Motor neuron (in vitro differentiated cells): ENCODE results near the gene FOXO3. TPM values are rescaled to one million over a fixed set of nuclear protein-coding genes. Genes with fewer than 3 reads are reported as not detected.

Experiments used
- ATAC-seq, 8 experiments: fragments of 200-7000 bp; cut with Tn5 transposase; replicated peaks in 6 of 8; 2 replicates each; pipeline ENCODE4 v1.8.0; 2021; ENCODE audit warnings: mild to moderate bottlenecking in 8 of 8, moderate library complexity in 8 of 8
- H3K27ac ChIP-seq, 2 donors: fragments of 250-450 bp; sonication (Bioruptor Pico); 2 replicates each; pipeline ENCODE4 v1.9.0; 2021; ENCODE audit warnings: antibody characterized with exemption in 2 of 2, mild to moderate bottlenecking in 2 of 2, moderate library complexity in 1 of 2
- H3K4me1 ChIP-seq, 2 donors: fragments of 250-450 bp; sonication (Bioruptor Pico); replicated peaks in 1 of 2; 2 replicates each; pipeline ENCODE4 v1.6.1; 2021; ENCODE audit warnings: antibody characterized with exemption in 2 of 2, mild to moderate bottlenecking in 2 of 2, moderate library complexity in 1 of 2
- H3K4me3 ChIP-seq, 5 donors: fragments of 250-450 bp; sonication (Bioruptor Pico); 2 replicates each; pipeline ENCODE4 v1.9.0; 2021; ENCODE audit warnings: antibody characterized with exemption in 5 of 5, mild to moderate bottlenecking in 5 of 5, moderate library complexity in 4 of 5
- WGBS, 10 experiments: fragments of 450-650 bp; shearing (Covaris generic); methylation state at CpG; one replicate each; pipeline ENCODE4 v1.0.0; 2022; 5-methylcytosine and 5-hydroxymethylcytosine counted together
- in situ Hi-C, 9 experiments: fragments of 400-800 bp; cut with MboI; loops; one replicate each; pipeline ENCODE4 v1.15.0; 2021; ENCODE audit warnings: low sequenced_read_pairs in 9 of 9, low pct_unique_long_range_greater_than_20kb in 2 of 9; ENCODE audit not compliant: unreplicated experiment in 9 of 9
- total RNA-seq, 8 experiments: library from RNA; unstranded; fragments of 300-600 nt; gene quantifications; 2 replicates each; pipeline versions ENCODE4 v1.2.3 to v1.2.4, GENCODE V29; 2022

Gene FOXO3
- total RNA-seq, 8 experiments from 2014 or later = 11.0 to 71.0 (median 20.8) TPM

GRCh38 chr6:108698593-108699289, 138.0 kb downstream of the FOXO3 start:
- in situ Hi-C loops = no loop called here
- Histone ChIP-seq H3K4me3 (no peak overlapping the region), H3K27ac (no peak overlapping the region), H3K4me1 (peaks cover 8 to 11% of the 10 kb centered on the region in 2 donors)
- 79 to 100% (median 89%) methylated on average over 1 to 9 of the region's 11 CpGs; no CpG with 5 or more reads in 1 of the 10 experiments for WGBS, 10 experiments
- no peak for ATAC-seq

- H3K27ac ChIP-seq = peak overlapping the region; percentile 53 to 70
- in situ Hi-C loops = no loop called here
- WGBS, 10 experiments = 47 to 75% (median 66%) methylated on average over 3 to 14 of the region's 17 CpGs; no CpG with 5 or more reads in 5 of the 10 experiments
- H3K4me3 ChIP-seq = no peak overlapping the region
- peak in 7 of 8 experiments; percentile 35 to 93 (median 46) for ATAC-seq
- H3K4me1 ChIP-seq = peaks cover 8 to 11% of the 10 kb centered on the region in 2 donors
Measured at GRCh38 chr6:108699290-108700041, 138.7 kb downstream of the FOXO3 start.

DNA sequence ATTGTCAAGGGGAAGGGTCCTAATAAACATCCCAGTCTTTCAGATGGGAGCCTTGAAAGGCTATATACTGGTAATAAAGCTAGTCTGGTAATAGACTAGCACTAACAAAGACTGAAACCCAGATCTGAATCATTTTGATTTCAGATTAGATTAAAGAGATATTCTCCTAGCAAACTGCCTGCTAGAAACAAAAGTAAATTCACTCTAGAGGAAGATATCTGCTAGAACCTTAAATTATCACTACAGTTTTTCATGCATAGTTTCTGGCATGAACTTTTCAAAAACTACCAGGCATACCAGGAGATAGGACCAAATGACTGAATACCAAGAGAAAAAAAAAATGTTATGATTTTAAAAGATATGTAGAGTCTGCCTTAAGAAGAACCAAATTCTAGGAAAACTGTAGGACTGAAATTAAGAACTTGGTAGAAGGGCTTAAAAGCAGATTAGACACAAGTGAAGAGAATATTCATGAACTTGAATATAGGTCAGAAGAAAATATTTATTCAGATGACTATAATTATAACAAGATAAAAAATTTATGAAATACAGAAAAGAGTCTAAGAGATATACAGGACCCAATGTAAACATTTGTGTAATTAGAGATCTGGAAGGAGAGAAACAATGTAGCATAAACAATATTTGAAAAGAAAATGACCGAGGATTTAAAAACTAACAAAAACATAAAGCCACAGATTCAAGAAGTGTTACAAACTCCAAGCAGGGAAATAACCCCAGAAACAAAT, 141.6 kb downstream of the FOXO3 start:
- ATAC-seq = no peak
- Histone ChIP-seq H3K27ac (no peak overlapping the region), H3K4me3 (no peak overlapping the region), H3K4me1 (peaks cover 8 to 11% of the 10 kb centered on the region in 2 donors)
- WGBS, 10 experiments = 36 to 100% (median 93%) methylated on average over 1 of the region's 1 CpG; no CpG with 5 or more reads in 2 of the 10 experiments
- in situ Hi-C loops = no loop called here

DNA sequence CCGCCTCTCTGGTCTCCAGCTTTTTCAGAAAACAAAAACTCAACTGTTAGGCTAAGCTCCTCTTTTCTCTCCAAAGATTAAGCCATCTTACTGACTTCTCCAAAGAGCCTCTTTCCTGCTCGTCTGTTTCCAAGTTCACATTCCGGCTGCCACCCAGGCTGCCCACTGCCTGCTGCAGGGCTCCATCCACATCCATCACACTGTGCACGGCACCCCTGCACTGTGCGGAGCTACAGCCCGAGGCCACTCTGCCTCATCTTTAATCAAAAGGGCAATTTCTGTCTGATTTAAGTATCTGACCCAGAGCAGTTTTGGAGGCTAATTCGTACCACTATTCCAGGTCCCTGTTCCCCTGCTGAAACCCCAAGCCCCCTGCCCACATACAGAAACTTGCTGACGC, 145.9 kb downstream of the FOXO3 start:
- Histone ChIP-seq H3K27ac (no peak overlapping the region), H3K4me1 (peaks cover 0 to 7% of the 10 kb centered on the region in 2 donors), H3K4me3 (no peak overlapping the region)
- 60 to 100% (median 79%) methylated on average over 1 to 7 of the region's 8 CpGs for WGBS, 10 experiments
- peak in 1 of 8 experiments; percentile 56 for ATAC-seq
- in situ Hi-C loops = no loop called here

DNA sequence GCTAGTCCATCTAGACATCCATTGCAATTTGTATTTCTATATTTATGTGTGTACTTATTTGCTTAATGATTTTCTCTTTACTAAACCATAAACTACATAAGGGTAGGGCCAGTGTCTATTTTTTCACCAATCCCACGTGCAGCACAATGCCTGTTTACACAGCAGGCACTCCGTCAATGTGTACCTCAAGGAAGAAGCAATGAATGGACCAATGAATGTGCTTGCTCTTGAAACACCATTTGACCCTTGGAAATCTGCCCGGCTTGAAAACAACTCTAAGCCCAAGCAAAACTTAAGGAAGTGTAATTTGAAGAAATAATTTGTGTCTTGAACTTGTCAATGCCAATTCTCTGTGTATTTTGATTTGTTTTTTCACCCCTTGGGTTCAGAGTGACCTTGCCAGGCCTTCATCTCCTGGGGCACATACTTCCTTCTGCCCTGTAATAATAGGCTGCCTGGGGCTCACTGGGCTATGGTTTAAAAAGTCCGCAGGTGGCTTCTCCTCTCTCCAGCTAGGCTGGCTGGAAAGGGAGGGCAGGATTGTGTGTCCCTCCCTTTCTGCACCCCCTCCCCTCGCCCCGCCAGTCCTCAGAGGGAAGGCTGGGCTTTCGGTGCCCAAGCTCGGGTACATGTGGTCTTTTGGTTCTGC, 146.7 kb downstream of the FOXO3 start:
- Histone ChIP-seq H3K4me1 (peaks cover 0 to 7% of the 10 kb centered on the region in 2 donors), H3K4me3 (no peak overlapping the region), H3K27ac (no peak overlapping the region)
- WGBS, 10 experiments = 24 to 88% (median 68%) methylated on average over 2 to 6 of the region's 8 CpGs; no CpG with 5 or more reads in 1 of the 10 experiments
- ATAC-seq = peak in 1 of 8 experiments; percentile 83
- in situ Hi-C loops = no loop called here

GRCh38 chr6:108710030-108710429, 149.3 kb downstream of the FOXO3 start:
- Histone ChIP-seq H3K27ac (no peak overlapping the region), H3K4me3 (no peak overlapping the region), H3K4me1 (peaks cover 0 to 7% of the 10 kb centered on the region in 2 donors)
- ATAC-seq = no peak
- WGBS, 10 experiments = 10 to 100% (median 85%) methylated on average over 1 to 4 of the region's 4 CpGs; no CpG with 5 or more reads in 4 of the 10 experiments
- in situ Hi-C loops = no loop called here

DNA sequence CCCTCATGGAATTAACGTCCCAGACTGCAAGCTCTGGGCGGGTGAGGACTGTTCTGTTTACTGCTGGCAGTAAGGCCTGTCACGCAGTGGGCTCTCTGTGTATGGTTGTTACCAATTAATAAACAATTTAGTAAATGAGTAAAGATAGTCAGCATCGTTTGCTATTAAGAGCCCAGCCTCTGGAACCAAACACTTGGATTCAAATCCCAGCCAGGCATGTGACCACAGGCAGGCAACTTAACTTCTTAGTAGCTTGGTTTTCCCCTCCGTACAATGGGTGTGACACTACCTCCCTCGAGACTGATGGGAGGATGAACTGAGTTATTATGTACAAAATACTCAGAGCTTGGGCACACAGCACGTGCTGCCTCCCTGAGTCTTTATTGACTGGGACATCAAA, 149.8 kb downstream of the FOXO3 start:
- no peak overlapping the region for H3K4me3 ChIP-seq
- H3K27ac ChIP-seq = no peak overlapping the region
- WGBS, 10 experiments = 29 to 93% (median 80%) methylated on average over 1 to 7 of the region's 7 CpGs; no CpG with 5 or more reads in 2 of the 10 experiments
- in situ Hi-C loops = no loop called here
- H3K4me1 ChIP-seq = peaks cover 0 to 7% of the 10 kb centered on the region in 2 donors
- no peak for ATAC-seq

- in situ Hi-C loops = no loop called here
- ATAC-seq = no peak
- Histone ChIP-seq H3K4me1 (peaks cover 0 to 7% of the 10 kb centered on the region in 2 donors), H3K4me3 (no peak overlapping the region), H3K27ac (no peak overlapping the region)
- WGBS, 10 experiments = 33 to 87% (median 57%) methylated on average over 2 to 4 of the region's 5 CpGs; no CpG with 5 or more reads in 6 of the 10 experiments
Measured at GRCh38 chr6:108711071-108711470, 150.4 kb downstream of the FOXO3 start.

DNA sequence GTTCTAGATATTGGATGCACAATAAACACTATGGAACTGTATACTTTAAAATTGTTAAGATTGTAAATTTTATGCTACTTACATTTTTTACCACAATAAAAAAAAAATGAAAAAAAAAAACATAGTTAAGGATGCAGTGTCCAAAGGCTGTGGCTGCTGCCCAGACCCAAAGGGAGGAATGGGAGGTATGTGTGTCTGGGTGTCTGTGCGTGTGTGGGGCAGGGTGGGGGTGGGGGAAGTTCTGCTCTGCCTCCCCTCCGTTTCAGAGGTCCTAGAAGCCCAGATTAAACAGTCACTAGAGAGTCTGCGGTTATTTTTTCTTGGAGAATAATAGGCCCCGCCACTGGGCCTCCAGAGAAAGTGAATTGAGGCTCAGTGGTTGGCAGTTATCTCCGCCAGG, 151.1 kb downstream of the FOXO3 start:
- no peak overlapping the region for H3K4me3 ChIP-seq
- whole genome bisulfite sequencing, 10 experiments = 78 to 100% (median 81%) methylated on average over 1 to 3 of the region's 5 CpGs; no CpG with 5 or more reads in 6 of the 10 experiments
- no peak overlapping the region for H3K27ac ChIP-seq
- in situ Hi-C loops = no loop called here
- H3K4me1 ChIP-seq = peaks cover 0 to 7% of the 10 kb centered on the region in 2 donors
- ATAC-seq = no peak

GRCh38 chr6:108712946-108713345, 152.2 kb downstream of the FOXO3 start:
- no peak for ATAC-seq
- H3K4me3 ChIP-seq = no peak overlapping the region
- peaks cover 0 to 3% of the 10 kb centered on the region in 2 donors for H3K4me1 ChIP-seq
- no peak overlapping the region for H3K27ac ChIP-seq
- 60 to 80% methylated on average over 1 of the region's 2 CpGs; no CpG with 5 or more reads in 8 of the 10 experiments for WGBS, 10 experiments
- in situ Hi-C loops = no loop called here

- Histone ChIP-seq H3K4me1 (no peaks in the 10 kb centered on the region), H3K4me3 (no peak overlapping the region), H3K27ac (no peak overlapping the region)
- 14 to 89% (median 72%) methylated on average over 1 to 5 of the region's 7 CpGs; no CpG with 5 or more reads in 1 of the 10 experiments for WGBS, 10 experiments
- ATAC-seq = peak in 1 of 8 experiments; percentile 43
- in situ Hi-C loops = no loop called here
Measured at GRCh38 chr6:108714101-108714765, 153.5 kb downstream of the FOXO3 start.

DNA sequence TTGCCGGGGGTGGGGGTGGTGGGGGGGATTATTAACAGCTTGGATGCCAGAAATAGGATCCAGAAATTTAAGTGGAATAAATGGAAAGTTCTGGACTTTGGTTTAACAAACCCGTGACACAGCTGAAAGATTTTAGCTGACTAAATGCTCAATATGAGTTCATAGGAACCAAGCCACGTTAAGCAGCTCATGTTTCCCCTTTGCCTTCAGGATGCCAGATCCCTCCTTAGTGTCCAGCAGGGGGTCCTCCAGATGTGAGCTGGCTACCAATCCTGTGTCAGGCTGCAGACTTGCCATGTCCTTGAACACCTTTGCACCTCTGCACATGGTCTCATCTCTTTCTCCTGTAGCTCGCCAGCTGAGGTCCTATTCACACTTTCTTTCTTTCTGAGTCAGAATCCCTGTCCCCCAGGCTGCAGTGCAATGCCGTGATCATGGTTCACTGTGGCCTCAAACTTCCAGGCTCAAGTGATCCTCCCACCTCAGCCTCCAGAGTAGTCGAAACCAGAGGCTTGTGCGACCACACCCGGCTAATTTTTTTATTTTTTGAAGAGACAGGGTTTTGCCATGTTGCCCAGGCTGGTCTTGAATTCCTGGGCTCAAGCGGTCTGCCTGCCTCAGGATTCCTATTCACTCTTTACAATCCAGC, 154.2 kb downstream of the FOXO3 start:
- Histone ChIP-seq H3K4me3 (no peak overlapping the region), H3K4me1 (no peaks in the 10 kb centered on the region), H3K27ac (no peak overlapping the region)
- in situ Hi-C loops = no loop called here
- 0 to 94% (median 47%) methylated on average over 1 to 6 of the region's 9 CpGs; no CpG with 5 or more reads in 4 of the 10 experiments for WGBS, 10 experiments
- no peak for ATAC-seq
